GM23338 (cell line): ENCODE measurements around the gene ADGRB2. TPM values are rescaled to one million over a fixed set of nuclear protein-coding genes. Genes with fewer than 3 reads are reported as not detected.

Experiments
- ATAC-seq: fragments of 200-7000 bp; cut with Tn5 transposase; 3 replicates; pipeline ENCODE4 v1.9.1; 2020
- DNase-seq: peaks from one replicate; pipeline ENCODE4 v3.0.0-alpha.2; 2015; ENCODE audit warnings: low spot score
- H2AFZ ChIP-seq: fragments of 200-600 bp; sonication (generic); 2 replicates; pipeline ENCODE4 v1.8.0; 2016; ENCODE audit warnings: antibody characterized with exemption, mild to moderate bottlenecking, moderate library complexity
- H3F3A ChIP-seq: fragments of 200-600 bp; sonication (generic); replicated peaks from 2 replicates; pipeline ENCODE4 v1.8.0; 2017; ENCODE audit warnings: antibody characterized with exemption, mixed run types, low read depth
- H3K27ac ChIP-seq: fragments of 200-600 bp; sonication (generic); 2 replicates; pipeline ENCODE4 v1.6.1; 2016; ENCODE audit warnings: low read depth
- H3K27me3 ChIP-seq: fragments of 200-600 bp; sonication (generic); 2 replicates; pipeline ENCODE4 v1.8.0; 2016; ENCODE audit warnings: mild to moderate bottlenecking, mixed run types, moderate library complexity; ENCODE audit not compliant: insufficient read depth
- H3K36me3 ChIP-seq: fragments of 200-600 bp; sonication (generic); 2 replicates; pipeline ENCODE4 v1.8.0; 2016; ENCODE audit warnings: mild to moderate bottlenecking; ENCODE audit not compliant: insufficient read depth
- H3K4me1 ChIP-seq: fragments of 200-600 bp; sonication (generic); 2 replicates; pipeline ENCODE4 v1.8.0; 2016; ENCODE audit warnings: mild to moderate bottlenecking, moderate library complexity; ENCODE audit not compliant: insufficient read depth
- H3K4me2 ChIP-seq: fragments of 200-600 bp; sonication (generic); 2 replicates; pipeline ENCODE4 v1.7.1; 2017; ENCODE audit warnings: mixed run types
- H3K4me3 ChIP-seq: fragments of 200-600 bp; sonication (generic); 2 replicates; pipeline ENCODE4 v1.6.1; 2016; ENCODE audit warnings: mixed run types
- H3K79me2 ChIP-seq: fragments of 200-600 bp; sonication (generic); replicated peaks from 2 replicates; pipeline ENCODE4 v1.8.0; 2017; ENCODE audit warnings: mild to moderate bottlenecking; ENCODE audit not compliant: insufficient read depth
- H3K9me2 ChIP-seq: fragments of 200-600 bp; sonication (generic); 2 replicates; pipeline ENCODE4 v1.8.0; 2017; ENCODE audit not compliant: insufficient read depth
- H4K20me1 ChIP-seq: fragments of 200-600 bp; sonication (generic); replicated peaks from 2 replicates; pipeline ENCODE4 v1.8.0; 2017; ENCODE audit warnings: mild to moderate bottlenecking; ENCODE audit not compliant: insufficient read depth
- H3K27ac Mint-ChIP-seq: 2 replicates; pipeline ENCODE4 v1.8.0; 2020; ENCODE audit warnings: inconsistent platforms, mild to moderate bottlenecking, moderate library complexity, mixed read lengths
- H3K27me3 Mint-ChIP-seq: 3 replicates; pipeline ENCODE4 v1.8.0; 2022; ENCODE audit warnings: low read depth, mild to moderate bottlenecking, moderate library complexity, mixed read lengths, inconsistent platforms; ENCODE audit not compliant: insufficient read depth, poor library complexity
- H3K36me3 Mint-ChIP-seq: 3 replicates; pipeline ENCODE4 v1.8.0; 2021; ENCODE audit warnings: low read depth, mild to moderate bottlenecking, inconsistent platforms, moderate library complexity, mixed read lengths
- H3K4me1 Mint-ChIP-seq: 3 replicates; pipeline ENCODE4 v1.8.0; 2020; ENCODE audit warnings: mild to moderate bottlenecking, inconsistent platforms, mixed read lengths
- H3K4me3 Mint-ChIP-seq: 3 replicates; pipeline ENCODE4 v1.8.0; 2021; ENCODE audit warnings: moderate library complexity, mild to moderate bottlenecking, inconsistent platforms, mixed read lengths
- H3K9me3 Mint-ChIP-seq: 3 replicates; pipeline ENCODE4 v1.8.0; 2020; ENCODE audit warnings: moderate library complexity, mild to moderate bottlenecking, inconsistent platforms, mixed read lengths
- EZH2 ChIP-seq: fragments of 200-600 bp; sonication (generic); IDR thresholded peaks from one replicate; pipeline ENCODE4 v1.8.0; 2017; ENCODE audit warnings: antibody characterized with exemption, mild to moderate bottlenecking, low read depth; ENCODE audit not compliant: unreplicated experiment
- JUNB ChIP-seq: IDR thresholded peaks from one replicate; pipeline ENCODE4 v1.6.1; 2016; ENCODE audit warnings: antibody characterized with exemption; ENCODE audit not compliant: unreplicated experiment
- NANOG ChIP-seq: IDR thresholded peaks from 2 replicates; pipeline ENCODE4 v1.6.1; 2016; ENCODE audit warnings: antibody characterized with exemption, borderline replicate concordance
- POLR2AphosphoS5 ChIP-seq: IDR thresholded peaks from 2 replicates; pipeline ENCODE4 v1.6.1; 2016; ENCODE audit warnings: antibody characterized with exemption, low read depth
- STAT1 ChIP-seq: IDR thresholded peaks from one replicate; pipeline ENCODE4 v1.6.1; 2016; ENCODE audit warnings: antibody characterized with exemption; ENCODE audit not compliant: unreplicated experiment
- ZNF114 ChIP-seq: fragments of 250-450 bp; sonication (Bioruptor Pico); IDR thresholded peaks from 2 replicates; pipeline ENCODE4 v1.5.0; 2020; ENCODE audit warnings: mild to moderate bottlenecking, moderate library complexity
- ZNF331 ChIP-seq: fragments of 250-450 bp; sonication (Bioruptor Pico); IDR thresholded peaks from 2 replicates; pipeline ENCODE4 v1.5.0; 2020; ENCODE audit warnings: low read depth, mild to moderate bottlenecking, moderate library complexity
- polyA plus RNA-seq: library from polyadenylated mRNA; unstranded; fragments of >200 nt; fragmentation: Nextera tagmentation; extraction: Ambion mirVana; gene quantifications from 2 replicates; pipeline ENCODE4 v1.2.1, GENCODE V29; 2016
- total RNA-seq: library from RNA; depleted of rRNA; stranded (reverse); fragments of >200 nt; shearing (Covaris generic); gene quantifications from 2 replicates; pipeline ENCODE4 v1.2.3, GENCODE V29; 2014
- TF ChIP-seq, protein P1 (sequence below): IDR thresholded peaks from one replicate; pipeline ENCODE4 v1.6.1; 2018; ENCODE audit warnings: antibody characterized with exemption; ENCODE audit not compliant: unreplicated experiment
- TF ChIP-seq, protein P2 (sequence below): IDR thresholded peaks from 2 replicates; pipeline ENCODE4 v1.6.1; 2016; ENCODE audit warnings: antibody characterized with exemption
- TF ChIP-seq, protein P3 (sequence below), 2 experiments: fragments of 200-600 bp in 1 of 2; sonication (generic) in 1 of 2; conservative IDR thresholded peaks; 2 replicates each; pipeline versions ENCODE4 v1.5.1 to v1.6.1; 2016 to 2017; ENCODE audit warnings: antibody characterized with exemption in 2 of 2, low read depth in 2 of 2, mild to moderate bottlenecking in 2 of 2, moderate library complexity in 1 of 2

ADGRB2 gene
- total and polyA plus RNA-seq, 2 experiments from 2014 or later, result 8.0 to 27.8 TPM

DNA sequence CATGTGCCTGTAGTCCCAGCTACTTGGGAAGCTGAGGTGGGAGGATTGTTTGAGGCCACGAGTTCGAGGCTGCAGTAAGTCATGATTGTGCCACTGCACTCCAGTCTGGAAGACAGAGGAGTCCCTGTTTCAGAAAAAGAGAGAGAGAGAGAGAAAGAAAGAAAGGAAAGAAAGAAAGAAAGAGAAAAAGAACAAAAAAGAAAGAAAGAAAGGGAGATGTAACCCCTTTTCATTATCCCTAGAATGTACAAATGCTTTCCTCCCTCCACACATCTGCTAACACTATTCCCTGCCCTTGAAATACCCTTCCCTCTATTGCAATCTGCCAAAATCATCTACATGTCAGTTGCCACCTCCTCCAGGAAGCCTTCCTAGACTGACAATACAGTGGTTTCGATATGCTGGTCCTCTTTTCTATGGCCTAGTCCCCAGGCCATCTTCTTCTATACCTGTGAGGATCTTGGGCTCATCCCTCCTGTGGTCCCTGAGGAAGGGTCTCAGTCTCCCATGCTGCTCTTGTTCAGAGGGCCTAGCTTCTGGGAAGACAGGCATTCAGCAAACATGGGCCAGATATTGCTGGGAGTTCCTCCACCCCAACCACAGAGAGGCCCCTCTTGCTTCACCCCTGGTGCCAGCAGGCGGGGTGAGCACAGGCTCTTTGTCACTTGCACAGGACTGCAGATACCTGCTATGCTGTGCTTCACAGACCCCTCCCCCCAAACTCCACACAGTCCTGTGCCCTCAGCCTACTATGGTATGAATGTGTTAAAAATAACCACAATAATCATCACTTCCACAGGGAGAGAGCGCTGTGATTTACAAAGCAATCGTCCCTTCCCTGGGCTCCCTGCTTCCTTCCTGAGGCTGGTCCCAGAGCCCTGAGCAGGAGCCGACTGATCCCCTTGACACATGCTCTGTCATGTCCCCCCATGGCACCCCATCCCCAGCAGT is 14.1 kb downstream of the ADGRB2 start:
- Mint-ChIP-seq H3K27me3 (peaks cover 15% of the 10 kb centered on the region), H3K36me3 (no peaks in the 10 kb centered on the region; the same call in 2 of the 3 replicates), H3K9me3 (no peaks in the 10 kb centered on the region), H3K4me1 (peaks cover 57% of the 10 kb centered on the region), H3K27ac (0 out of 2 replicates have a peak overlapping the region, but pooled peaks have one; percentile 13), H3K4me3 (no peak overlapping the region)
- TF ChIP-seq, protein P1, sequence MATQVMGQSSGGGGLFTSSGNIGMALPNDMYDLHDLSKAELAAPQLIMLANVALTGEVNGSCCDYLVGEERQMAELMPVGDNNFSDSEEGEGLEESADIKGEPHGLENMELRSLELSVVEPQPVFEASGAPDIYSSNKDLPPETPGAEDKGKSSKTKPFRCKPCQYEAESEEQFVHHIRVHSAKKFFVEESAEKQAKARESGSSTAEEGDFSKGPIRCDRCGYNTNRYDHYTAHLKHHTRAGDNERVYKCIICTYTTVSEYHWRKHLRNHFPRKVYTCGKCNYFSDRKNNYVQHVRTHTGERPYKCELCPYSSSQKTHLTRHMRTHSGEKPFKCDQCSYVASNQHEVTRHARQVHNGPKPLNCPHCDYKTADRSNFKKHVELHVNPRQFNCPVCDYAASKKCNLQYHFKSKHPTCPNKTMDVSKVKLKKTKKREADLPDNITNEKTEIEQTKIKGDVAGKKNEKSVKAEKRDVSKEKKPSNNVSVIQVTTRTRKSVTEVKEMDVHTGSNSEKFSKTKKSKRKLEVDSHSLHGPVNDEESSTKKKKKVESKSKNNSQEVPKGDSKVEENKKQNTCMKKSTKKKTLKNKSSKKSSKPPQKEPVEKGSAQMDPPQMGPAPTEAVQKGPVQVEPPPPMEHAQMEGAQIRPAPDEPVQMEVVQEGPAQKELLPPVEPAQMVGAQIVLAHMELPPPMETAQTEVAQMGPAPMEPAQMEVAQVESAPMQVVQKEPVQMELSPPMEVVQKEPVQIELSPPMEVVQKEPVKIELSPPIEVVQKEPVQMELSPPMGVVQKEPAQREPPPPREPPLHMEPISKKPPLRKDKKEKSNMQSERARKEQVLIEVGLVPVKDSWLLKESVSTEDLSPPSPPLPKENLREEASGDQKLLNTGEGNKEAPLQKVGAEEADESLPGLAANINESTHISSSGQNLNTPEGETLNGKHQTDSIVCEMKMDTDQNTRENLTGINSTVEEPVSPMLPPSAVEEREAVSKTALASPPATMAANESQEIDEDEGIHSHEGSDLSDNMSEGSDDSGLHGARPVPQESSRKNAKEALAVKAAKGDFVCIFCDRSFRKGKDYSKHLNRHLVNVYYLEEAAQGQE, result no peak
- TF ChIP-seq ZNF114 (CRISPR knock-in tag), result no peak
- TF ChIP-seq JUNB, result no peak
- TF ChIP-seq STAT1, result no peak
- TF ChIP-seq, protein P2, sequence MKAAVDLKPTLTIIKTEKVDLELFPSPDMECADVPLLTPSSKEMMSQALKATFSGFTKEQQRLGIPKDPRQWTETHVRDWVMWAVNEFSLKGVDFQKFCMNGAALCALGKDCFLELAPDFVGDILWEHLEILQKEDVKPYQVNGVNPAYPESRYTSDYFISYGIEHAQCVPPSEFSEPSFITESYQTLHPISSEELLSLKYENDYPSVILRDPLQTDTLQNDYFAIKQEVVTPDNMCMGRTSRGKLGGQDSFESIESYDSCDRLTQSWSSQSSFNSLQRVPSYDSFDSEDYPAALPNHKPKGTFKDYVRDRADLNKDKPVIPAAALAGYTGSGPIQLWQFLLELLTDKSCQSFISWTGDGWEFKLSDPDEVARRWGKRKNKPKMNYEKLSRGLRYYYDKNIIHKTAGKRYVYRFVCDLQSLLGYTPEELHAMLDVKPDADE, result no peak
- TF ChIP-seq, protein P3, sequence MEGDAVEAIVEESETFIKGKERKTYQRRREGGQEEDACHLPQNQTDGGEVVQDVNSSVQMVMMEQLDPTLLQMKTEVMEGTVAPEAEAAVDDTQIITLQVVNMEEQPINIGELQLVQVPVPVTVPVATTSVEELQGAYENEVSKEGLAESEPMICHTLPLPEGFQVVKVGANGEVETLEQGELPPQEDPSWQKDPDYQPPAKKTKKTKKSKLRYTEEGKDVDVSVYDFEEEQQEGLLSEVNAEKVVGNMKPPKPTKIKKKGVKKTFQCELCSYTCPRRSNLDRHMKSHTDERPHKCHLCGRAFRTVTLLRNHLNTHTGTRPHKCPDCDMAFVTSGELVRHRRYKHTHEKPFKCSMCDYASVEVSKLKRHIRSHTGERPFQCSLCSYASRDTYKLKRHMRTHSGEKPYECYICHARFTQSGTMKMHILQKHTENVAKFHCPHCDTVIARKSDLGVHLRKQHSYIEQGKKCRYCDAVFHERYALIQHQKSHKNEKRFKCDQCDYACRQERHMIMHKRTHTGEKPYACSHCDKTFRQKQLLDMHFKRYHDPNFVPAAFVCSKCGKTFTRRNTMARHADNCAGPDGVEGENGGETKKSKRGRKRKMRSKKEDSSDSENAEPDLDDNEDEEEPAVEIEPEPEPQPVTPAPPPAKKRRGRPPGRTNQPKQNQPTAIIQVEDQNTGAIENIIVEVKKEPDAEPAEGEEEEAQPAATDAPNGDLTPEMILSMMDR (conservative IDR thresholded peaks at IDR 0.05; ENCODE audit: low read depth in 2 of 2), result no peak
- no peak for TF ChIP-seq NANOG
- no peak for TF ChIP-seq ZNF331 (CRISPR knock-in tag)
- no peak for TF ChIP-seq POLR2AphosphoS5
- TF ChIP-seq EZH2, result no peak
- H3K4me1 ChIP-seq, result peaks cover 25% of the 10 kb centered on the region
- no peaks in the 10 kb centered on the region for H3F3A ChIP-seq
- DNase-seq, result no peak
- no peak overlapping the region for H3K4me3 ChIP-seq
- no peaks in the 10 kb centered on the region for H3K27me3 ChIP-seq
- no peaks in the 10 kb centered on the region for H3K9me2 ChIP-seq
- H3K27ac ChIP-seq, result no peak overlapping the region
- no peaks in the 10 kb centered on the region for H3K79me2 ChIP-seq
- ATAC-seq, result no peak
- H4K20me1 ChIP-seq, result no peaks in the 10 kb centered on the region
- H3K36me3 ChIP-seq, result no peaks in the 10 kb centered on the region
- H3K4me2 ChIP-seq, result no peak overlapping the region
- H2AFZ ChIP-seq, result no peak overlapping the region
